GM19238 (cell line): ENCODE measurements around the gene ARF6.
"Not testable (repeated sequence)": the region's sequence is repeated elsewhere in the genome, so short reads cannot be mapped to it uniquely, and the experiment has no call there.

ENCODE experiments used
- DNase-seq: peaks from one replicate; pipeline ENCODE4 v3.0.0; 2011; ENCODE audit warnings: low spot score; ENCODE audit not compliant: insufficient read length

Gene ARF6

DNA sequence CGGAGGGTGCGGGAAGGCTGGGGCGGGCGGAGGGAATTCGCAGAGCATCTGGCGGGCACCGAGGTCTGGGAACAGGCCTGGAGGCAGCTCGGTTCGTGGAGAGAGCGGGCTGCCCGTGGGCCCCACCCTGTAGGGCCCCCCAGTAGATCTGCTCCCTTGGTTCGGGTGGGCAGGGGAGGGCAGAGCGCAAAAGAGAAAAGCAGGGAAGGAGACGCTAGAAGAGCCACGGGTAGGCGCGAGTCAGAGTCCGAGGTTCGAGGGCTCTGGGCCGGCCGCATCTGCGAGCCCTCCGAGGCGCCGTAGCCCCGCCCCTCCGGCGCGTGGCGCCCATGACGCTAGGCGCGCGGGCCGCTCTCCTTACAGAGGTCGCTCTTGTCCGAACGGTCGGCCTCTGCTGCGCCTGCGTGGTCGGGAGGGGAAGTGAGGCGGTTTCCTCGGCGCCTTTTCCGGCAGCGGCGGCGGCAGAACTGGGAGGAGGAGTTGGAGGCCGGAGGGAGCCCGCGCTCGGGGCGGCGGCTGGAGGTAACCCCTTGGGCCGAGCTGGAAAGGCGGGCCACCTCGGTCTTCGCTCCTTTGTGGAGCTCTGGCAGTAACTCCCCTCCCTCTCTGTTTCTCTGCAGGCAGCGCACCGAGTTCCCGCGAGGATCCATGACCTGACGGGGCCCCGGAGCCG is at the start of gene ARF6:
ARF6 (plus strand) TSS at position 447 of the 673 bp plus-strand sequence. CDS start 655 bp downstream, outside the sequence.
- DNase-seq: peak; percentile 91

DNA sequence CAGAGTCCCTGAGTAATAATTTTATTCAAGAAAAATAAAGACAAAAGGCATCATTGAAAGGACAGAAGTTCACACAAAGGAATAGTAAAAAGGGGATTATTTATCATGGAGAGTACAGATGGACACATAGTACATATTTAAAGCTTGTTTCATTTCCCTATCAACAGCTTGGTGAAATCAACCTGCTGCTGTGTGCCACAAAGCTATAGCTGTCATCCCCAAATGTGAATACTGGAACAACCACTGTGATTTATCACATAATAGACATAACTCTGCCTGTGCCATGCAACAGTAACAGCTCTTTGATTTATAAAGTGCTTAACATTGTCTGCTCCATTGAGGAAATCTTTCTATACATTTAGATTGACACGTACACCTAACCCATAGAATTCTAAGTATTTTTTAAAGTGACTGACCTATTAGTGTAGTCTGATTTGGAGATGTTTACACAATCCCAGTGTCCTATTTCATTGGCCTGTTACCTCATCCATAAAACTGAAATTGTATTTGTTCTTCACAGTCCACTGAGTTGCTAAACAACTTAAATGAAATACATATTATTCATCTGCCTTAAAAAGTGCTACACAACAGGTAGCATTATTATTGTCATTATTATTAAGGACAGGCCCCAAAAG is 43.6 kb upstream of the ARF6 start:
- no peak for DNase-seq

DNA sequence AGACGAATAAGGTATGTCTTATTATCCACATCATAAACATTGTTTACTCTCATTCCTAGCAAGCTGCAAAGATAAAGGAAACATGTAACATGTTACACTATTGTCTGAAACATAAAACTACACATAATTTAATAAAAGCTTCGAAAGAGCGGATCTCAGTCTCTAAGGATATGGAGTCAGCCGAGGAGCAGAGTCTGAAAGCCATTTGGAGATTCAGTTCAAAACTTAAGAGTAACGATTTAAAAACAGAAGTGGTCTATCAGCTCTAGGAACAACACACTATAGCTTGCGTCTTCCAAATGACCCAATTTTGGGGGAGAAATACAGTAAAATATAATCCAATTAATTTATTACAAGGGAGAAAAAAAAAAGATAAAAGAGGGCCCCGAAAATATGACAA is 41.1 kb upstream of the ARF6 start:
- no peak for DNase-seq

DNA sequence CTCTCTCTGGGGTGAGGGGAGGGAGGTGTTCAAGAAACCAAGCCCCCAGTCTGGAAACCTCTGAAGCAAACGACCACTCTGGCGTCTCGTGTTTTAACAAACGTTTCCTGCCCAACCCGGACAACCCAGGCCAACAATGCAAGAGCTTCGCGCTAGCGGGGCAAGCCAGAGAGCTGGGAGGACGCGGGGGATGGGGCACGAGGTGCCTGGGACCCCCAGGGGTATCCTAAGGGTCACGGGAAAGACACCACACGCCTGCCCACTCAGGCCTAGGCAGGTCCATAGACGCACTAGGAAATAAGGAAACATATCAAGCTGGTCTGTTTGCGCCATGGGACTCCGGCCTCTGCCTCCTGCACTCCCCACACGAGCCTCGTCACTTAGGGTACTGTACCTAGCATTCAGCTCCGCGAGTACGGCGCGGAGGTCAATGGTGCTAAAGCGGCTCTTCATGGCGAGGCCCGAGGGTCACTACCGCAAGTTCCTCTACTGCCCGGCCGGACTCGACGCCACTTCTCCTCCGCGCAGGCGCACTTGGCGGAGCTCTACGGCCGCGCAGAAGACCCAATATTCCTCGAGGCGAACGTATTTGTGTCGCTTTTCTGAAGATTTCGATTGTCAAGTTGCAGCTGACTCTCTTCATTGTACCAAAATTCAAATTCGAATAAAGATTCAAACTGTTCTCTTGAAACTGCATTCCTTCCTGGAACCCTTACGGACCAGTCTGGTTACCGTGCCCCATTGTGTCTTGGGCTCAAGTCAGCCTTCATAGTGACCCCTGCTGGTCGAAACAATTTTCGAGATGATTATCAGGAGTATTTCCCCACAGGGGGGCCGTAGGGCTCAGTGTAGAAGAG is 40.4 kb upstream of the ARF6 start, which contains the start of gene NEMF:
NEMF (minus strand) TSS at position 488 of the 857 bp plus-strand sequence; CDS start at position 453, 35 bp downstream.
- peak; percentile 57 for DNase-seq

DNA sequence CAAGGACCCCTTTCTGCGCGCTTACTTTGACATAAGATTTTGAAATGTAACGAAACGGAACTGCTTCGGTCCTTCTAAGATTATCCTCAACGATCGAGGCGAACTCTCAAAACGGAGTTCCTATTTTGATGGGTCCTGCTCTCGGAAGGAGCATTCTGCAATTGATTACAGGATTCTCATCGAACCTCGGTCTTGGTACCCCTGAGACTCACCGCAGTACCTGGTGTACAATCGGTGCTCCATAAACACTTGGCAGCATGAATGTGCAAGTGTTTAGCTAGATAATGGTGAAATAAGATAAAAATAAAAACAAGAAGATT is 39.8 kb upstream of the ARF6 start:
- DNase-seq: no peak

DNA sequence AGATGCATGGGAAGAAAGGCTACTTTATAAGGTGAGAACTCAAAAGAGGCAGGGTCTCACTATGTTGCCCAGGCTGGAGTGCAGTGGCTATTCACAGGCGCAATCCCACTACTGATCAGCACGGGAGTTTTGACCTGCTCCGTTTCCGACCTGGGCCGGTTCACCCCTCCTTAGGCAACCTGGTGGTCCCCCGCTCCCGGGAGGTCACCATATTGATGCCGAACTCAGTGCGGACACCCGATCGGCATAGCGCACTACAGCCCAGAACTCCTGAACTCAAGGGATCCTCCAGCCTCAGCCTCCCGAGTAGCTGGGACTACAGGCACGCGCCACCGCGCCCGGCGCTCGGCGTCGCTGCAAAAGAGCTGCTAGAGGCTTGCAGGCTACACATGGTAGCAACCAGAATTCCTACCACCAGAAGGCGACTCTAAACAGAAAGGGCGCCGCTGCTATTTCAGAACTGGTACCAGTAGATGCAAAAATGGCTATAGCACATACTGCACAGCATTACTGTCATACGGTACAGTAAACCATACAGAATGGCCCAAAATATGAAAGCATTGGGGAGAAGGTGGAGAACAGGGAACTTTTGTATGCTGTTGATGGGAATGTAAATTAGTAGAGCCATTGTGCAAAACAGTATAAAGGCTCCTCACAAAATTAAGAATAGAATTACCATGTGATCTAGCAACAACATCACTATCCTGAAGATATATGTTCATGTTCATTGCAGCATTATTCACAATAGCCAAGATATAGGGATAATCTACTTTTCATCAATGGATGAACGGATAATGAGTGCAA is 39.1 kb upstream of the ARF6 start:
- no peak for DNase-seq

DNA sequence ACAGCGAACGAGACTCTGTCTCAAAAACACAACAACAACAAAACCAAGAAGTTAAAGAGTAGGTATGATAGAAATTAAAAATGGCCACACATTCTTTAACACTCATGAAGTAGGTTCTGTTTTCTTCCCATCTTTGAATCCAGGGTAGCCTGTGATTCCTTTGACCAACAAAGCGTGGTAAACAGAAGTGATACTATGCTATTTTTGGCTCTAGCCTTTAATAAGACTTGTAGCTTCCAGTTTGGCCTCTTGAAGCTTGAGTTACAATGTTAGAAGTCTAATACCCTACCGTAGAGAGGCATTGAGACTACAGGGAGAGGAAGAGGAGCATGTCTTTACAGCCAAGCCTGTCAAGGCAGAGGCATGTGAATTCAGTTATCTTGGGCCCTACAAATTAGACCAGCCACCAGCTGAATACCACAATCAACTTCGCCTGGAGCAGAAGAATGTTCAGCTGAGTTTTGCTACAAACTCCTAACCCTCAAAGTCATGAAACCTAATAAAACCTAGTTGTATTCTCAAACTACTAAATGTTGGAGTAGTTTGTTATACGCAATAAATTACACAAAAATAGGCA is 35.4 kb upstream of the ARF6 start:
- no peak for DNase-seq

DNA sequence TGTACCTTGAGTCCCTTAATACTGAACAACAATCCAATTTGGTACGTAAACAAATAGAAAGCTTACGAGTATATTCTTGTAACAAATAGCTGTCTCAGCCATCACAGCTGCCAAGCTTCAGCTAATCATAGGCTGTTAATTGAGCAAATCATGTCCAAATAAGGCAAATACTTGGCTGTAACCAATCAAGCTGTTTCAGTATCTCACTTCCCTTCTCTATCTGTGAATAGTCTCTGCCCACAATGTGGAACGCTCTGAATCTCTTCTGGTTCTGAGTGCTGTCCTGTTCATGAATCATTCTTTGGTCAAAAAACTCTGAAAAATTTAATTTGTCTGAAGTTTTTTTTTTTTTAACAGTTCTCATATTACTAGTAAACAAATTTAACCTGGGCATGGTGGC is 34.5 kb upstream of the ARF6 start:
- no peak for DNase-seq

DNA sequence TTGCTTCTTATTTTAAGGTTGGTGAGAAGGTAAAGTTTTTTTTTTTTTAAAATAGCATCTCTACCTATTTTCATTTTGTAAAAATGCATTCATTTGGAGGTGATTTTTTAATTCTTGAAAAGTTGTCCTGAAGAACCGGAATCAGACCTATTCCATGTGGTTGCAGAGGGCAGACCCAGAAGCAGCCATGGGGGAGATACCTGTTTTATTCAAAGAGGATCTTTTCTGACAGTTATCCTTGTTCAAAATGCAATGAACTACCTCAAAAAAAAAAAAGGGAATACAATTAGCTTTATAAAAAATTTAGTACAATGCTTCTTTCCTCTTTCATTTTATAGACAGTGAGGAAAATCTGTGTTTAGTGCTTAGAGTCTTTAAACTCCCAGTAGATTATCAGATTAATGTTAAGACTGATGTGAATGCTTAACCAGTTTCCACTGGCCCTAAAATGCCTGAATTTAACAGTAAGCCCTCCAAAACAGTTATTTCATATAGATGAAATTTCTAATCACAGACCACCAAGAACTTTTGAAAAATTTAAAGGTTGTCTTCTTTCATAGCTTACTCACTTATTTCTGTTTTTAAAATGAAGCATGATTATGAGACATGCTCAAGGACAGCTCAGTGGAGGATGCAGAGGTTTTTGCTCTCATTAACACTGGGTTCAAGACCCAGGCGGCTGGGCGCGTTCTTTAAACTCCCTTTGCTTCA is 31.7 kb upstream of the ARF6 start:
- DNase-seq: no peak

DNA sequence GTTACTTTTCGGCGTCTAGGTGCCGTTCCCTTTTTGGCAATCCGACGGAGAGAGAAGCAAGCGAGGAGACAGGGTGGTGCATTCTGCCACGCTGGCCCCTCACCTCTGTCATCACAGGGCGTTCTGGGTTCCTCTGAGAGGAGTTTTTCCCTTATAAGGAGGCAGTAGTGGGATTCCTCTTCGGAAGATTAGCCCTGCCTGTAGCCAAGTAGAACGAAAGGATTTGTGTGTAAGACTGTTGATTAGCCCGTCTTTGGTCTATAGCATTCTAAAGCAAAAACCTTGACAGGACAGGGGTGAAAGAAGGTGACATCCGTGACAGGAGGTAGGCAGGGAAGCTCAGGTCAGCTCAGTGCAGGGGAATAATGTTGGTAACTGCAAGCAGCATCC is 31.2 kb upstream of the ARF6 start:
- DNase-seq: no peak

DNA sequence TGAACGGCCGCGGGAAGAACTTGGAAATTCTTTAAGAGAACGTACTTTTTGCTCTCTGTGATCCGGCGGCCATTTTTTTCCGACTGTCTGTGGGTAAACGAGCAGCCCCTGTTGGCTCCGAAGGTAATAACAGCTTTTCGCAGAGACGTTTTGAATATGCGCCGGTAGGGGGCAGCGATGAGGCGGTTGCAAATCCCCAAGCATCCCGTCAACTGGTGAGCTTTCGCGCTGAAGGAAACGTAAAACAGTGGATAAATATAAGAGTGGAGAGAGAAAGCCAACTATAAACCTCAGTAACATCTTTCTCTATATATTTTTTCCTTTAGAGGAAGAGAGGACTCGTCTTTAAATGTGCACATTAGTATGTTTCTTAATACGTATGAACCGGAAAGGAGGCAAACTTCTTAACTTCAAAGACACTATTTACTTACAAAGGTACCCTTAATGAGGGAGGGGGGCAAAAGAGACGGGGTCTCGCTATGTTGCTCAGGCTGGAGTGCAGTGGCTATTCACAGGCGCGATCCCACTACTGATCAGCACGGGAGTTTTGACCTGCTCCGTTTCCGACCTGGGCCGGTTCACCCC is 30.7 kb upstream of the ARF6 start:
- DNase-seq: no peak

DNA sequence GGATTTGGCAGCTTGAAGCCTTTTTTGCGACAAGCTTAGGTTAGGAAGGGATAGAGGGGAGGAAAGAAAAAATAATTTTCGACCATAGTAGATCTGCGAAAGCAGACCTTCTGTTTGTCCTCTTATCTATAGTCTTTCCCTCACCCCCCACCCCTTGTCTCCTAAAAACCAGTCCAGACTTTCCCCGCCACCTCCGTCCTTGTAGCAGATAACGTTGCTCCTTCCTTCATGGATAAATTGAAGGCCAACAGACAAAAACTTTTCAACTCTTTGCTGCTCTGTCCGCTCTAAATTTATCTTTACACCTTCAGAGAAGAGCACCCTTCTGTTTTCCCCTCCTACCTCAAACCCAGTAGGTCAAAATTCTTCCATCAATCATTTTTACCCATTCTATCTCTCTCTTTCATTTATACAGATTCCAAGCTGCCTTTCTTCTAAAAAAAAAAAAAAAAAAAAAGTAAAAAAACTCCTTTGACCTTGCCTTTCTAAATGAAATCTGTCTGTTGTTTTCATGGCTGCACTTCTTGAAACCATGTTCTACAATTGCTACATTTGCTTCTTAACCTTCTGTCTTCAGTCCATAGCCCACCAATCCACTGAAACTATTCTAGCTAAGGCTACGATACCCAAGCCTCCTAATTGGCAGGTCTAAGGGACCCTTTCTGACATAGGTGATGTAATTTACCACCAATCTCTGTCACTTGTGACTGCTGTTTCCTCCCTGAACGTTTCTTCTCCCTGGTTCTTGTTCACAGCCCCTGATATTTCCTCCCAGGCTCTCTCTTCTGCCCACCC is 29.2 kb upstream of the ARF6 start:
- DNase-seq: no peak

DNA sequence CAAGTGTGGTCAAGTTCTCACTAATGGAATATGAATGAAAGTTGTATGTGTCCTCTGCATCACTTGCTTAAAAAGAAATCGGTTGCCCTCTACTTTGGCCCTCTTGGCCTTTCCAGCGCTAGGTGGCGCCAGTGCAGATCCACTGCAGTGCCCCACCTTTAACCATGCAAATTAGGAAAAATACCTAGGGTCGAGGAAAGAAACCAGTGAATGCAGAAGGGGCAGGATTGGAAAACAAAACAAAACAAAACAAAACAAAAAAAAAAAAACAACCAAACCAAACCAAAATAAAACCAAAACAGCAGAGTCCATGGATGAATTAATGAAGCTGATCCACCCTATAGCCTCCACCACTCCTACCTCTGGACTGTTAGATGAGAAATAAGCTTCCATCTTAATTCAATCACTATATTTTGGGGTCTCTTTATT is 27.4 kb upstream of the ARF6 start:
- DNase-seq: no peak

DNA sequence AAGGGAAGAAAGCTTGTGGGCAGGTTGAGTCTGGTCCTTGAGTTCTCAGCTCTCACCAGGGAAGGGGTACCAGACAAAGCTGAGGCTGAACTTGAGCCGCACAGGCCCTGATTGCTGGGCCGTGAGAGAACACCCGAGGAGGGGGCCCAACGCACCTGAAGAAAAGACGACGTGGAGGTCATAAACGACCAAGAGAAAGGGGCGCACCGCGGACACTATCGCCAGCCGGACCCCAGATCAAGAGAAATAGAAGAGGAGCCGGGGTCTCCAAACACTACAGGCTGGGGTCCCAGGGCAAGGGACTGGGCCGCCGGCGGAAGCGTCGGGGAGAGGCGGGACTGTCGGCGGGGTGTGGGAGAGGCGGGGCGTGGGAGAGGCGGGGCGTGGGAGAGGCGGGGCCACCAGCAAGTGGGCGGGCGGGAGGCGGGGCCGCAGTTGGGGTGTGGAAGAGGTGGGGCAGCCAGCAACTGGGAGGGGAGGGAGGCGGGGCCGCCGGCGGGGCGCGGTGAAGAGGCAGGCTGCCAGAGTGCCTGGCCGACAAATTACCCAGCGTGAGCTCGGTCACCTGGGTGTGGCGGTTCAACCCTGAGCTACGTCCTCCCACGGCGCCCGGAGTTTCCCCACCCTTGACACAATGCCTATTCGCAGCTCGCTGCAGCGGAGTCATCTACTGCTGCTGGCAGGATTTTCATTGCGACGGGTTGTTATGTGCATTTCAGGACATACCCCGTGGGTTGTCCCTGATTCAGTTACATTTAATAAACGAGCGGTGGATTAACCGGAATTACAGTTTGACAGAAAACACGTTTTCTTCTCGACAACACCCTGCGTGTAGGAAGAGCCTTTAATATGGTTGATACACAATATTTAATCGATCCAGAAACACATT is 24.8 kb upstream of the ARF6 start:
- peak; percentile 74 for DNase-seq

DNA sequence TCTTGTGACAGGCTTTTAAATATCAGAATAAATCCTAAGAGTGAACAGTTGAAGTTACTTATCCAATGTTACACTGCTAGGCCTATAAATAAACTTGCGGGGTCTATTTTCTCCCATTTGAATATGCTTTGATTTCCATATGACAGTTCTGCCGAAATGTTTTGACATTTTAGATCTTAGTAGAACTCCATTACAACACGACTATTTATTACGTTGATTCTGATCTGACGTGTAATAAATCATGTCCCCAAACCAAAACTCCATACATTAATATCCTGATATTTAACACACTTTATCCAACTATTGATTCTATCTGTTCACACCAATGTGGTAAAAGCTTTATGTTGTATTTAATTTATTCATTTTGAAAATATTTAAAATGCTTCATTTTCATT is 24.2 kb upstream of the ARF6 start:
- DNase-seq: no peak

DNA sequence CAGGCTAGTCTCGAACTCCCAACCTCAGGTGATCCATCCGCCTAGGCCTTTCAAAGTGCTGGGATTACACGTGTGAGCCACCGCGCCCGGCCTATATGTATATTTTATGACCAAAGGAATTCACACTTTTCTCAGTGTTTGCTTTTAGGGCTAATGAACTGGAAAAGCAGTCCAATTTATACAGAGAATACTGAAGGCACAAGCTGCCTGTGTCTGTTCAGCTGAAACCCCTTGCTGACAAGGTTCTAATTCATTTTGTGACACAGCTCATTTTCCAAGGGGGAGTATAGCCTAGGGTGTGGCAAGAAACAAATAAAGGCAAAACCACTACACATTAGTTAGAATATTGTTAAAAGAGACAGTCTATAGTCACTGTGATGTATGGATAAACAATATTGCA is 22.0 kb upstream of the ARF6 start:
- DNase-seq: no peak

DNA sequence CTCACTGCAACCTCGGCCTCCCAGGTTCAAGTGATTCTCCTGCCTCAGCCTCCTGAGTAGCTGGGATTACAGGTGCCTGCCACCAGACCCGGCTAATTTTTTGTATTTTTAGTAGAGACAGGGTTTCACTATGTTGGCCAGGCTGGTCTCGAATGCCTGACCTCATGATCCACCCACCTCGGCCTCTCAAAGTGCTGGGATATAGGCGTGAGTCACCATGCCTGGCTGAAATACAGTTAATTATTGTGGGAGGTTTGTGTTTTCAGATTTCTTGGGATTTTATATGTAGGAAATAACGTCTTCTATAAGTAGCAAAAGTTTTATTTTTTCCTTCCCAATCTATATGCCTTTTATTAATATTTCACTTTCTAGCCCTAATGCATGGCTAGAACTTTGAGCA is 19.3 kb upstream of the ARF6 start:
- not testable (repeated sequence) for DNase-seq

DNA sequence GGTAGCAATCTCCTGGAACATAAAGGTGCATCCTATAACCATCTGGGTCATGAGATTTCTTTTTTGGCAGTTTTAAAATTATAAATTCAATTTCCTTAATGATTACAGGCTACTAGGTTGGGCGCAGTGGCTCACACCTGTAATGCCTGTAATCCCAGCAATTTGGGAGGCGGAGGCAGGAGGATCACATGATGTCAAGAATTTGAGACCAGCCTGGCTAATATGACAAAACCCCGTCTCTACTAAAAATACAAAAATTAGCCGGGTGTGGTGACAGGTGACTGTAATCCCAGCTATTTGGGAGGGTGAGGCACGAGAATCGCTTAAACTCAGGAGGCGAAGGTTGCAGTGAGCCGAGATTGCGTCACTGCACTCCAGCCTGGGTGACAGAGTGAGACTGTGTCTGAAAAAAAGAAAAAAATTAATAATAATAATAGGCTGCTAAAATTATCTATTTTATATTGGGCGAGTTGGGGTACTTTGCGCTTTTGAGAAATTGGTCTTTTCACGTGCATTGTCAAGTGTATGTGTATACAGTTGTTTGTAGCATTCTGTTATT is 17.2 kb upstream of the ARF6 start:
- no peak for DNase-seq
